IPS DF 19.7 (cell line): ENCODE results near the gene TUBGCP4.

ENCODE experiments used
- DNase-seq: peaks from one replicate; pipeline ENCODE4 v3.0.0-alpha.2; 2013; ENCODE audit warnings: low read depth, low spot score

Gene TUBGCP4

DNA sequence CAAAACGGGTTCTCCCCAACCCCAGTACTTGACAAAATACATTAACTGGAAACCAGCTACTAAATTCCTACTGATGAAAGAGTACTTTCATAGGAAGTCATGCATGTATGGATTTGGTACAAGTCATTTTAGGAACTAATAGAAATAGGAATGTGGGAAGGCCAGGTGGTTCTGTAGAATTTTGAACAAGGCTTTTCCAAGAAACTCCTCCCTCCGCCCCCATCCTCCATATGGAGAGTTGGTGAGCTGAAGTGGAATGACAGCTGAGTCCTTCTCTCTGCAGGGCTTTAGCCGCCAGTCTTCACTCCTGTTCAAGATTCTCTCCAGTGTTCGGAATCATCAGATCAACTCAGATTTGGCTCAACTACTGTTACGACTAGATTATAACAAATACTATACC is 33.2 kb downstream of the TUBGCP4 start:
- no peak for DNase-seq

DNA sequence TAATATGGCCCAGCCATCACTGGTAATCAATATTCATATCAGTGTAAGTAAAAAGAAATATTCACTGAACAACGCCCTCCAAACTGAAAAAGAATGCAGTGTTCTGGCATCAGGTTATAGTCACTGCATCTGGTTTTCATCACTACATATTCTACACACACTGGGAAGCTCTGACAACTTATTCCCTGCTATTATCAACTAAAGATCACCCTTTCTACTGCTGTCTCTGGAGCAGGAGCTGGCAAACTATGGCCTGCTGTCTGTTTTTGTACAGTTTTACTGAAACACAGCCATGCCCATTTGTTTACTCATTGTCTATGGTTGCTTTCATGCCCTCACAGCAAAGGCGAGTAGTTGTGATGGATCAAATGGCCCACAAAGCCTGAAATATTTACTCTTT is 35.3 kb downstream of the TUBGCP4 start:
- no peak for DNase-seq

DNA sequence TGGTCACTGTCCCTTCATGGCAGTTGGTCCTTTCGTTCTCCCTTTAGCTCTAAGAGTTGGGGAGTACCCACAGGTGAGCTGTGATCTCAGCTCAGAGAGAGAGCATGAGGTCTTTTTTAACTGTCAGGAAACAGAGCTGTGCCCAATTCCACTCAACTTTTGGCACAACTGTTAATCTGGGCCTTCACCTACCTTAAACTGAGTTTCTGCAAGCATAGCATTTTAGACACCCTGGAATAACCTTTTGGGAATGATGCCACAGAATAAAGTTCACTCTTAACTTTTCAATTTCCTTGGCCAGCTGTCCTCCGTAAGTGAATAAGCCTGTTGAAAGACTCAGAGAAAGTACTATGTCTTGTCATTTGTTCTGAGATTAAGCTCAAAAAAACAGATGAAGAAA is 35.9 kb downstream of the TUBGCP4 start:
- no peak for DNase-seq

DNA sequence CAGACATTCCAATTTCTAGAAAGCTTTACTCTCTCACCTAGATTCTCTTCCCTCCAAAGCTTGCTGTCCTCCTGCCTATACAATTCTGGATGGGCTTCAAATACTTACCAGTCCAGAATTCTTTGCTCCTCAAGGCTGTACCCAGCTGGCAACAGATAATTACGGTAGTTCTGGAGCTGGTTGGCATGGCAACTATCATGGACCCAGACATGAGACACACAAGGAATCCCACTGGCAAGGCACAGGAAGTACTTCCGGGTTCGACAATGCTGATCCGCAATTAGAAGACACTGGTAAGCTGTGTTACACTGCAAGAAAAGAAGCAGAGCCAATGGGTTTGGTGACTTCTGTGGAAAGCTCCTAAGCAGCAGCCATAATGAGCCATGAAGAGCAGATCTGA is 37.9 kb downstream of the TUBGCP4 start:
- no peak for DNase-seq

DNA sequence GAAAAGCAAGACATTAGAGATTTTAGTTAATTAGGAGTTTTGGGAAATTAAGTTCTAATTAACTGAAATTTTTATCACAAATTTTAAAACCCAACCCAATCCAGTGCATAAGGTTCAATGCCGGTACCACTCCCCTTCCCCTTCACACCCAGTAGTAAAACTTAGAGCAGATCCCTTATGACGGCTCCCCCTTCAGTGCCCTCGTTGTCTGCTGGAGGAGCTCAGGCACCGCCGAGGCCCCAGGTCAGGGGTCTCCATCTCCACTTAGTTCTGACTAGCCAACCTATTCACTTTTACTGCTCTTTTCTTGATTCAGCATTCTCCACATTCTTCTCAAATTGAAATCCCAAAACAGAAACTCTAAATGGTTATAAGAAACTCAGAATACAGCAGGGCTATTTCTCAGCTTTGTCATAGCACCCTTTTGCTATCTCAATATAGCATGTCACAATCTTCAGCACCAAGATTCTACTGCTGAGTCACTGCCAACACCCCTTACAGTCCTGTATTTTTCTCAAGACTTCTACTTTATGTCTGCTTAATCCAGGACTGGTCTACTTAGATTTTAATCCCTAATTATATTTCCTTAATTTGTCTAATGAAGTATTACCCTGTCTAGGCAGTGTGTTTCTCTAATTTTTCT is 39.8 kb downstream of the TUBGCP4 start:
- no peak for DNase-seq

DNA sequence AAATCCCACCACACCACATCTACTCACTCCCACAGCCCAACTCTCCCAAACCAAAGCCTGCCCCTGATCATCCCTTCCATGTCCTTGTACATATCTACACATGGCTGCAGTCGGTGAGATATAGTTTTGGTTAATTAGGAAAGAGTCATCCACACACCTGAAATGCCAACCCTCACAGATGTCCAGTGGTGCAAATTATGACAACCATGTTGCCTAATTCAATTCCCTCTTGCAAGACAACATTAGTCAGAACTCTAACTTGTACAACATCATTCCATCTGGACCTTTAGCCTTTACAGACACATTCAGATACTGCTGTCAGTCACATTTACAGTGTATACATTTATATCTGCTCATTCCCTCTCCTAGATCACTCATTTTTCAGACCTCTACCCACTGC is 41.2 kb downstream of the TUBGCP4 start:
- DNase-seq: no peak

DNA sequence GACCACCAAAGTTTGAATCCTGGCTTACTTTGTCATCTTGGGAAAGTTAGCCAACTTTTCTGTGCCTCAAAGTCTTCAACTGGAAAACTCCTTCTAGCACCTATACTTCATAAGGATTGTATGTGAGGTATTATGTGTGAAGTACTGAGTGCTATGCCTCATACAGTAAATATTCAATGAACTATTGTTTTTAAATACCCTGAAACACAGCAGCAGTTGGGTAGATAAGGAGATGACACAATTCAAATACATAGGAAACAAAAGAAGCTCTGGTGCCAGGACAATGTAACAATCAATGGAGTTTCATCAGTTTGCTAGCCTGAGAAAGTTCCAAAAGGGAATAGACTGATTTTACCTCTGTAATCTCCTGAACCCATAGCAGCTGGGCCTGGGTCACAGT is 43.3 kb downstream of the TUBGCP4 start:
- no peak for DNase-seq

DNA sequence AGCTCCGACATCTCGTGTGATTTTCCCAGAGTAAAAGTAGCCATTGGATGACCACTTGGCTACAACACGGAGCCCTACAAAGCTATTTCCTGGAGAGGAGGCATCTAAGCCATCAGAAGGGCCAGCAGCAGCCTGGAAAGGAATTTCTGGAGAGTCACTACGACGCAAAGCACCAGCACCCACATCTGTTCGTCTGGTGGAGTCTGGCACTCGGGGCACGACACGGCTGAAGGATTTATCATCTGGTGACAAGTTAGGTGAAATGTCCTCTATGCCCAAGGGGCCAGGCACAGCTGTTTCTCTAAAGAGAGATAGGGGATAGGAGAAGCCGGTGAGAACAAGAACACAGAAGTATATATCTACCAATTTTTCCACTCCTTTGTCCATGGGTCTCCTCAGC is 49.5 kb downstream of the TUBGCP4 start:
- DNase-seq: no peak

DNA sequence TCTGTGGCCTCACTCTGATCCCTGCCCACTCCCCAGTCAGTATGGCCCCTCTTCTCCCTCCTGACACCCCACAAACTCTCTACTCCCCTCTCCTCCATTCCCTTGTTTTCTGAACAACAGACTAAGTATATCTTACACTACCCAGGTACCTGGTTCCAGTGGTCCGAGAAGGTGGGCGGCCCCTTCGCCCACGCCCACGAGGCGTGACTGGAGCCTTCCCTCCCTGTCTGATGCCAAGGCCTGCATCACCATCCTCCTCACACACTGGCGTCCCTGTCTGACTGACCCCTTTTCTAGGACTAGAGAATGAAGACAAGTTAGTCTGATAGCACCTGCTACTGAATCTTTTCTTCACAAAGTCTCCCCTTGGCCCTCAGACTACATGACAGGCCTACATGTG is 50.0 kb downstream of the TUBGCP4 start:
- no peak for DNase-seq

DNA sequence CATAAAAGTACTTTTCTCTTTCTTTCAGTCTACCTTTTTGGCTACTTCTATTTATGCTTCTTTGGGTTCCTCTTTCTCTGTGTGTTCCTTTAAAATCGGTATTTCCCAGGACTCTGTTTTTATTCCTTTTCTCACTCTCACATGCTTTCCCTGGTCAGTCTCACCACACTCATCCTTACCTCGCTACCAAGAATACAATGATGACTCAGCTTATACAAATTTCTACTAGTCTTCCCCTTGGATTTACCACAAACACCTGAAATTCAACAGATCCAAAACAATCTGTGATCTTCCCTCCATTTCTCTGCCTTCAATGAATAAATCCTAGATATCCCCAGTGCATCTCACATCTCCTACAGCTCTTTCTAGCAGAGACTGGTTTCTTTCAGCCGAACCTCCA is 52.9 kb downstream of the TUBGCP4 start:
- no peak for DNase-seq

DNA sequence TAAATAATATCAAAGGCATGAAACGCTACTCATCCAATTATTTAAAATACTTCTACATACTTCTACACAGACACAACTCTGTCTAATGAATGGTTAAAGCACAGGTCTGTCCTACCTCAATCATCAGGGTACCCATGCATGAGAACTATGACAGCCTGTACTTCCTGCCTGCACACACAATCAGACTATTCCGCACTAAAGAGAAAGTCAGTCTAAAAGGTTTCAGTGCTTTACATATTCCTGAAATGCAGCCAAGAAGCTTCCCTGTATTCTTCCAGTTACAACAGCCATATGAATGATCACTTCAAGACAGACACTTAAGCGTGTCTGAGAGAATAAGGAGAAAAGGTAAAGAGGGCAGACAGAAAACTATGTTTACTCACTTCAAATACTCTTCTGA is 58.8 kb downstream of the TUBGCP4 start:
- DNase-seq: no peak

DNA sequence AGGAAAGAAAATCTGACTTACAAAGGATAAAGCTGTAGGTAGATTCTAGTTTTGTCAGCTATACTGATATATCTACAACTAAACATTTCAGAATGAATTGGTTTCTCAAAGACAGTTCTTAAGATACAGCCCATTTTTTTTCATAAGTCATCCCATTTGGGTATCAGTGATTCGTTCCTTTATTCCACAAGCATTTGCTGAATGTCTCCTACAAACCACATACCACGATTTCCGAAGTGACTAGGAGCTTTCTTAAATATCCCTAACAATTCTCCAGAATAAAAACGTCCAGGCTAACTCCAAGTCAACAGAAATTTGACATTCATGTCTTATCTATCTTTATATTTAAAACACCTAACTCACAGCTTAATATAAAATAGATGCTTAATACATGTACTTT is 62.3 kb downstream of the TUBGCP4 start:
- no peak for DNase-seq

DNA sequence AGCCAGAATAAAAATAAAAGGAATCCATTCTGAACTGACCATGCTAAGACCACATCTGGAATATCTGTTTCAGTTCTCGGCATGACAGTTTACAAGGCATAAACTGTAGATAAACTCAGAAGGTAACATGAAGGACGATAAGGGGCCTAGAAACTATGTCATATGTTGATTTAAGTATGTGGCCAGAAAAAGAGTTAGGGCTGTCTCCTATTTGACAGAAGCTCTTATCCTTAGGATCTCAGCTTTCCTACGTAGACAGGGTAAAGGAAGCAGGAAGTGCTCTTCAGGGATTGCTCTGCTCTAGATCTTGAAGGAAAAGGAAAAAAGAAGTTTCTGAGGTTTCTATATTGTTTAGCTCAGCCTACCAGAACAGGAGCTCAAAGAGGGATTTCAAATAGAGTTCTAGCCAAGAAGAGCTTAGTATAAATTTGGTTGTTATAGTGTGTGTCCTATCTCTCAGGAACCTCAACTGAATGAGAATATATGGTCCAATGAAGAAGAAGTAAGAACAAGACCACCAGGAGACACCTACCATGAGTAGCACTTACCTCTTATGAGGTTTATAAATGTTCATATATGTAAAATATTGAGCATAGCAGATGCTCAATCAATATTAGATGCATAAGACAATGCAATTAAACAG is 62.9 kb downstream of the TUBGCP4 start:
- no peak for DNase-seq

DNA sequence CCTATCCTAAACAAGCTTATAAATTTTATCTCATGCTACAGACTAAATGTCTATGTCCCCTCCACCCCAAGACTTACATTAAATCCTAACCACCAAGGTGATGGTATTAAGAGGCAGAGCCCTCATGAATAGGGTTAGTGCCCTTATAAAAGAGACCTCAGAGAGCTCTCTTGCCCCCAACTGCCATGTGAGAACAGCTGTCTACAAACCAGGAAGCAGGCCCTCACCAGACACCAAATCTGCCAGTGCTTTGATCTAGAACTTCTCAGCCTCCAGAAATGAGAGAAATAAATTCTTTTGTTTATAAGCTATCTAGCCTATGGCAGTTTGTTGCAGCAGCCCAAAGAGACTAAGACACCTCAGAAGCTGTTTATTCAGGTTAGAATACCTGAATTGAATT is 63.5 kb downstream of the TUBGCP4 start:
- no peak for DNase-seq

DNA sequence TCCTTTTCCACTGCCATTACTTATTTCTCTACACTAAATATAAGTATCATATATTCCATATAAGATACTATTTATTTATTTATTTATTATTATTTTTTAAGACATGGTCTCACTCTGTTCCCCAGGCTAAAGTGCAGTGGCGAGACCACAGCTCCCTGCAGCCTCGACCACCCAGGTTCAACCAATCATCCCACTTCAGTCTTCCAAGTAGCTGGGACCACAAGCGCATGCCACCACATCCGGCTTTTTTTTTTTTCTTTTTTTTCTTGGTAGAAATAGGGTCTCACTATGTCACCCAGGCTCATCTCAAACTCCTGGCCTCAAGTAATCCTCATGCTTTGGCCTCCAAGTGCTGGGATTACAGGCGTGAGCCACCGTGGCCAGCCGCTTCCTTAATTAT is 65.5 kb downstream of the TUBGCP4 start:
- DNase-seq: no peak

DNA sequence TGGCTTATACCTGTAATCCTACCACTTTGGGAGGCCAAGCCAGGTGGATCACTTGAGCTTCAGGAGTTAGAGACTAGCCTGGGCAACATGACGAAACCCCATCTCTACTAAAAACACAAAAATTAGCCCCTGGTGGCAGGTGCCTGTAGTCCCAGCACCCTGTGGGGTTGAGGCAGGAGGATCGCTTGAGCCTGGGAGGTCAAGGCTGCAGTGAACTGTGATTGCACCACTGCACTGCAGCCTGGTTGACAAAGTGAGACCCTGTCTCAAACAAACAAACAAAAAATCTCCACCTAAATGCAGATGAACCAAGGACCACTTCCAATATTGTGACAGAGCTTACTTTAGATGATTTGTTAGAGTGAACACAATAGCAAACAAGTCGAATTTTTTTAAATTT is 68.4 kb downstream of the TUBGCP4 start:
- no peak for DNase-seq

DNA sequence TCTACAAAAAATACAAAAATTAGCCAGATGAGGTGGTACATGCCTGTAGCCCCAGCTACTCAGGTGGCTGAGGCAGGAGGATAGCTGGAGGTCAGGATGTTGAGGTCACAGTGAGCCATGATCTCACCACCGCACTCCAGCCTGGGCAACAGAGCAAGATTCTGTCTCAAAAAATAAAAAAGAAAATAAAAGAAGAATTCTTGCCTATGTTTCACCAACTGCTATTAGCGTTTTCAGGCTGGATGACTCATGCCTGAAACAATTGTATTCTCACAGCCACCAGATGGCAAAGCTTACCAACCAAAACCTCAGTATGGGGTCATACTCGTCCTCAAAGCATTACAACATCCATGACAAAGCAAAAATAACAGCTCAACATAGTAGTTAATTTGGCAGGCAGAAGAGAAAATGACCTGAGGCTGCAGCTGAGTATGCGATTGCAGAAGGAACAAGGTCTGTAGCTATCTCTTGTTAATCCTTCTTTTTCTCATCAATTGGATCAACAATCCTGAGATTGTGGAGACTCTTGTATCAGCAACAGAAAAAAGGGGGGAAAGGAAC is 69.9 kb downstream of the TUBGCP4 start:
- DNase-seq: peak; percentile 15

DNA sequence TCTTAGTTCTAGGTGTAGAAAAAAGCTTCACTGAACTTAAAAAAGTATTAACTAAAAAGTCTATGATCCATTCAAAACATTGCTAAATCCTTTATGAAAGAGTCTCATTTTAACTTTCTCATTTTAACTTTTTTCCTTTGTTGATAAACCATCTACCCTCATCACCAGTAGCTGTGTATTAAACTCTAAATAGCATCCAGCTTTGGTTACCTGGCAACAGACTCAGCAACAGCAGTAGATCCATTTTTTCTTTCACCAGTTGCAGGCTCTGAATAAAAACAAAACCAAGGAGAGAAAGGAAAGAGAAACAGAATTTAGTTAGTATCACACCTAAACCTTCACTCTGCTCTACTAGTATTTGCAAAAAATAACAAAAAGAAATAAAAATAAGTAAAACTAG is 70.4 kb downstream of the TUBGCP4 start:
- no peak for DNase-seq

DNA sequence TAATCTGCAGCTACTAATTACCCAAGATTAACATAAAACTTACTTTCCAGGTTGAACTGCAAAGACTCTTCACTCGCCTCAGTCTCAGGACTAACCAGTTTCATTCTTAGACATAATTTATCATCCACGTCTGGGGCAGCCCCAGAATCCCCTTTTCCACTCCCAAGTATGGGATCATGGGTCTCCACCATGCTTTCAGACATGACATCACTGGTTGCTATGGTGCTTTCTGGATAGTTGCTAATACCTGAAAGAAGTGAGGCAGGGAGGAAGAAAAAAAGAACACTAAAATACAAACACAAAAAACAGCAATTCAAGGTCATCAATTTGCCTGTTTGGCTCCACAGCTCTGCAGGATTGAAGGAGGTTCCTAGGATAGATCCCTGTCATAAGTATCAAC is 75.4 kb downstream of the TUBGCP4 start:
- no peak for DNase-seq

DNA sequence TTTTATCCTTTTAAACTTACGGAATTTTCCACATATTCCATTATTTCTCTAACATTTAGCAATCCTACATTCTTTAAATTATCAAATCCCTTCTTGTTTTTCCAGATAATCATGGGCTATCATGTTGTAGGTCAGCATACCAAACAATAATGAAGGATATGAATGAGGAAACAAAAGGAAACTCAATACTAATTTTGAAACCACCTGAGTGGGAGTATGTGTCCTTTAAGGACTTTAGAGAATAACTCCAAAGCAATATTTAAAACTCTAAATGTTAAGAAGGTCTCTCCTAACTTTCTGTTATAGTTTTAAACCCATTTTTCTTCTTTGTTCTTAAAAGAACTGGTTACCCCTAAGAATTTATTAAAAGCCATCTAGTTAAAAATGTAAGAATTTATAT is 79.1 kb downstream of the TUBGCP4 start:
- no peak for DNase-seq
